CD1c-positive myeloid dendritic cell (primary cell): ENCODE data around the gene EFL1.
A peak's percentile ranks its signal among the peaks of the same experiment; 100 is the strongest.

Source experiments
- DNase-seq: peaks from one replicate; pipeline ENCODE4 v3.0.0-alpha.2; 2016; ENCODE audit errors: extremely low spot score

EFL1 gene

GRCh38 chr15:82159922-82160321, 102.6 kb downstream of the EFL1 start:
- no peak for DNase-seq

GRCh38 chr15:82158811-82159210, 103.7 kb downstream of the EFL1 start:
- no peak for DNase-seq

- DNase-seq: no peak
Observed at GRCh38 chr15:82150645-82151044, 111.9 kb downstream of the EFL1 start.

- no peak for DNase-seq
Observed at GRCh38 chr15:82146990-82147461, 115.5 kb downstream of the EFL1 start.

GRCh38 chr15:82146576-82146975, 116.0 kb downstream of the EFL1 start:
- no peak for DNase-seq

- no peak for DNase-seq
Observed at GRCh38 chr15:82143390-82144385, 118.8 kb downstream of the EFL1 start.

DNA sequence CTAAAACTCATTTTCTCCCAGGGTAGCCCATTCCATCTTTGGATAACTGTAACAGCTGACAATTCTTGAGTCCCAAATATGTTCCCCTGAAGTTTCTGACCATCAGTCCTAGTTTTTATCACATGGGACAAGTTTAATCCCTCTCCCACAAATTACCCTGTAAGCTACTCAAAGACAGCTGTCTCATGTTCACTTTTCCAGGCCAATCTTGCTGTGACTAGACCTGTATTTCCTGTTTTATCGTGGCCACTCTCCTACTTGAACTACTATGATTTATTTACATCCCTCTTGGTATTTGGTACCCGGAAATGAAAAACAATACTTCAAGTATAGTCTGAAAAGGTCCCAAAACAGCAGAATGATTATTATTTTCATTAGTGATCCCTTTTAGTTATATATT, 121.6 kb downstream of the EFL1 start:
- DNase-seq: no peak

DNA sequence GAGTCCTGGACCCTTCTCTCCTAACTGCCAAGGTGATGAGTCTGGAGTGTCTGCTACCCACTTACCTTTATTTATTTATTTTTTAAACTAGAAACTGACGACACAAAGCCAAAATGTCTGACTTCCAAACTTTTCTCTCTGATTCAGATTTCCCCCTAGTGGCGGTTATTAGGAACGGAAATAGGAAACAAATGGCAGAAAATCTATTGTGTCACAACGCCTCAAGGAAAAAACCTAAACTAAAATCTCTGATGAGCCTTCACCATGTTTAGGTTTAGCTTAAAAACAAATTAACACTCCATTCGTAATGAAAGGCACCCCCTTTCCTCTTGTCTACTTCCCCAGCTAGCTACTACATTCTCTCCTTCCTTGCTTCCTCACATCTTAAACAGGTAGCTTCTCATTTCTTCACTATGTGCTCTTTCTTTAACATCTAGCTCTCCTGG, 122.7 kb downstream of the EFL1 start:
- peak; percentile 47 for DNase-seq

DNA sequence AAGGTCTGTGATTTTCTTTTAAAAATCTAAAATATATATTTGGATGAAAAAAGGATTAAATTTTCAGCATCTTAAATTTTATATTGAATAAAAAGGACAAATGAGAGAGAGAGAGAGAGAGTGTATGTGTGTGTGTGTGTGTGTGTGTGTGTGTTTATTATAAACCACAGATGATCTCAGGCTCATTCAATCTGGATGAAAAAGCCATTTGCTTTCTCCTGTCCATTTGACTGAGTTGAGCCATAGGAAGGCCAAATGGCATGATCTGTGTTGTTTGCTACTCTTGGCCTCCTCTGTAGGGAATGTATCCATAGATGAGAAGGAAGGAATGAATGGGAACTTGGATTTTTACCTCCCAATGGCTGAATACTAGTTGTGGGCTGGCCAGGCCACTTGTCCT, 124.2 kb downstream of the EFL1 start:
- DNase-seq: no peak

GRCh38 chr15:82137261-82137660, 125.3 kb downstream of the EFL1 start:
- no peak for DNase-seq

DNA sequence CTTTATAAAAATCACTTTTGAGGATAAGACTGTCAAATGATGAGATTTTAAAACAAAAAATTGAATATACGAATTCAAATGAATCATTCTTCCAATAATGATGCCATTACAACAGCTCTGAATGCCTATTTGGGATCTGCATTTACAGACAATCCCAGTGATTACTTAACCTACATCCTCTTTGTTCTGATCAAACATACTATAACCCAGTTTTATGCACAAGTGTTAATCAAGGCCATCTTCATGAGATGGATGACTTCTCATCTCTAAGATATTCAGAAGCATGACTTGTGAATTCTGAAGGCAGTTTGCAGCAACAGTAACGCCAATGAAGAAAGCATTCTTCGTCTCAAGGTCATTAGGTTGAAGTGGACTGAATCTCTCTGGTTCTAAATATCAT, 126.4 kb downstream of the EFL1 start:
- DNase-seq: no peak

DNA sequence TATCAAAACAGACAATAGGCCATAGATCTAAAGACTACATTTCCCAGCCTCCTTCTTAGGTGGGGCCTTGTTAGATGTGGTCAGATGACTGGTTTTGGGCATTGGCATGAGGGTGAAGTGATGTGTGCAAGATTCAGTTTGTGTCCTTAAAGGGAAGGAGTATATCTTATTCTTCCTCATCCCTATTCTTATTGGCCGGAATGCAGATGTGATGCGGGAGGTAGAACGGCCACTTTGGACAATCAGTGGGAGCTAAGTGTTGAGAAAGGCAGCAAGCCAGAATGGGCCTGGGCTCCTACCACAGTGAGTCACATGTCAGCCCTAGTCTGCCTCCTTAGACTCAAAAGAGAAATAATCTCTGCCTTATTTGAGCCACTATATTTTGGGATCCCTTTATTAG, 126.9 kb downstream of the EFL1 start:
- no peak for DNase-seq

DNA sequence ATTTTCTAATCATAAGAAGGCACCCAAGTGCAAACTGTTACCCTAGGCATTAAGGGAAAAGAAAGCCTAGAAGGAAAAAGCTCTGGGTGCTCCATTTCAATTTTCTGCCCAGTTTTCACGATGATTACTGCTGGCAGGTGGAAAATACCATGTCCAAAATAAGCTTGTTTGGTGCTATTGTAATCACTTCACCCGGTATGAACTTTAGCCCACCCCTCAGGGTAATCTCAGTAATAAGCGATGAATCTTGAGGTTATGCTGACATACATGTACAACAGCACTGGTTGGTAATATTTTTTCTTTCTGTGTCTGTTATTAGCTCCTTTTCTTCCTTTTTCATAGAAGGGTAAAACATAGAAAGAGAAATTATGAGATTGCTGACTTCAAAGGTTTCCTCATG, 128.1 kb downstream of the EFL1 start:
- DNase-seq: no peak

GRCh38 chr15:82133251-82133650, 129.3 kb downstream of the EFL1 start:
- no peak for DNase-seq

GRCh38 chr15:82132742-82133141, 129.8 kb downstream of the EFL1 start:
- DNase-seq: no peak

- no peak for DNase-seq
Observed at GRCh38 chr15:82132096-82132495, 130.4 kb downstream of the EFL1 start.

- no peak for DNase-seq
Observed at GRCh38 chr15:82130248-82130647, 132.3 kb downstream of the EFL1 start.

DNA sequence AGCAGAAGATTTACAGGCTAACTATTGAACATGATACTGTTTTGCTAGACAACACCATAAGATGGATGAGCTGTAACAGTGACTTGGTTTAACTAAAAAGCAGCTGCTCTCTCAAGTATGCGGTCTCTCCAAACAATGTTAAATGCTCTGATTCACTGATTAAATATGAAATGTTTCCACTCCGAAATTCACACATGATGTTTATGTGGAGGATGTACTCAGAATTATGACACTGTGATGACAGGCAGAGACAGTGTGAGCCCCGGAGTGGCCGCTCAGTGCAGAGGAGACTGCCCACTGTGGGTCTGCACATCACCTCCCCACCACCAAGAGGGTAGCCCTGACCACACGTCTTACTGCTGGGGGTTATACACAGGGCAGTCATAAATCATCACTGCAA, 132.8 kb downstream of the EFL1 start:
- no peak for DNase-seq

- DNase-seq: no peak
Observed at GRCh38 chr15:82129149-82129692, 133.3 kb downstream of the EFL1 start.

- DNase-seq: no peak
Observed at GRCh38 chr15:82128401-82129148, 134.0 kb downstream of the EFL1 start.

- no peak for DNase-seq
Observed at GRCh38 chr15:82127581-82127980, 135.0 kb downstream of the EFL1 start.

- DNase-seq: no peak
Observed at GRCh38 chr15:82126346-82126745, 136.2 kb downstream of the EFL1 start.
